ENCODE data around the gene MRAP2. TPM values are rescaled to one million over a fixed set of nuclear protein-coding genes. Genes with fewer than 3 reads are reported as not detected.

The MRAP2 gene
- polyA plus RNA-seq, 1 donor from 2014 or later, result 1.0 TPM

- Histone ChIP-seq H3K36me3 (ENCODE audit: insufficient read depth, low read length) (no peaks in the 10 kb centered on the region), H2AFZ (ENCODE audit: low read depth, low read length) (no peak overlapping the region), H3K27ac (ENCODE audit: low read length) (no peak overlapping the region), H3F3A (ENCODE audit: insufficient read depth, low read length, poor library complexity, severe bottlenecking) (no peaks in the 10 kb centered on the region), H3K4me3 (ENCODE audit: low read length) (no peak overlapping the region), H3K79me2 (replicated peaks; ENCODE audit: insufficient read depth, low read length) (no peaks in the 10 kb centered on the region), H3K27me3 (ENCODE audit: insufficient read depth, low read depth, low read length) (no peaks in the 10 kb centered on the region), H4K20me1 (ENCODE audit: insufficient read depth) (no peaks in the 10 kb centered on the region), H3K9ac (ENCODE audit: low read length) (no peak overlapping the region), H3K4me2 (ENCODE audit: low read length) (no peak overlapping the region), H3K9me2 (ENCODE audit: insufficient read depth, low read length) (no peaks in the 10 kb centered on the region), H3K9me3 (ENCODE audit: low read length) (peaks cover 4% of the 10 kb centered on the region)
- TF ChIP-seq TAF1 (IDR thresholded peaks at IDR 0.05; ENCODE audit: low read depth) (no peak), REST (IDR thresholded peaks at IDR 0.05; ENCODE audit: borderline replicate concordance) (no peak), RAD21 (conservative IDR thresholded peaks at IDR 0.05) (no peak), POLR2AphosphoS5 (IDR thresholded peaks at IDR 0.05) (no peak), CTCF (IDR thresholded peaks at IDR 0.05; ENCODE audit: poor library complexity, severe bottlenecking) (no peak), MXI1 (conservative IDR thresholded peaks at IDR 0.05; ENCODE audit: poor library complexity, severe bottlenecking) (no peak), EP300 (conservative IDR thresholded peaks at IDR 0.05; ENCODE audit: poor library complexity, severe bottlenecking) (no peak), EZH2 (IDR thresholded peaks at IDR 0.05; ENCODE audit: borderline replicate concordance, insufficient read depth, low read length, poor library complexity, severe bottlenecking) (no peak), SMC3 (conservative IDR thresholded peaks at IDR 0.05; ENCODE audit: poor library complexity) (no peak)
Measured at GRCh38 chr6:83985308-83985713, 48.3 kb upstream of the MRAP2 start.

- Histone ChIP-seq H3K9ac (ENCODE audit: low read length) (no peak overlapping the region), H2AFZ (ENCODE audit: low read depth, low read length) (no peak overlapping the region), H3K9me3 (ENCODE audit: low read length) (peaks cover 1% of the 10 kb centered on the region), H3K27me3 (ENCODE audit: insufficient read depth, low read depth, low read length) (no peaks in the 10 kb centered on the region), H3F3A (ENCODE audit: insufficient read depth, low read length, poor library complexity, severe bottlenecking) (no peaks in the 10 kb centered on the region), H3K27ac (ENCODE audit: low read length) (no peak overlapping the region), H3K4me2 (ENCODE audit: low read length) (no peak overlapping the region), H3K4me3 (ENCODE audit: low read length) (no peak overlapping the region), H3K36me3 (ENCODE audit: insufficient read depth, low read length) (no peaks in the 10 kb centered on the region), H4K20me1 (ENCODE audit: insufficient read depth) (no peaks in the 10 kb centered on the region), H3K79me2 (replicated peaks; ENCODE audit: insufficient read depth, low read length) (no peaks in the 10 kb centered on the region), H3K9me2 (ENCODE audit: insufficient read depth, low read length) (no peaks in the 10 kb centered on the region)
- TF ChIP-seq EZH2 (IDR thresholded peaks at IDR 0.05; ENCODE audit: borderline replicate concordance, insufficient read depth, low read length, poor library complexity, severe bottlenecking) (no peak), TAF1 (IDR thresholded peaks at IDR 0.05; ENCODE audit: low read depth) (no peak), CTCF (IDR thresholded peaks at IDR 0.05; ENCODE audit: poor library complexity, severe bottlenecking) (no peak), EP300 (conservative IDR thresholded peaks at IDR 0.05; ENCODE audit: poor library complexity, severe bottlenecking) (no peak), POLR2AphosphoS5 (IDR thresholded peaks at IDR 0.05) (no peak), MXI1 (conservative IDR thresholded peaks at IDR 0.05; ENCODE audit: poor library complexity, severe bottlenecking) (no peak)
Measured at GRCh38 chr6:83985715-83986114, 47.9 kb upstream of the MRAP2 start.

Data from neural cell (in vitro differentiated cells).